Stimulated activated CD8-positive, alpha-beta memory T cell treated with anti-CD3 and anti-CD28 coated beads, Interleukin-4, amount 100 ng/mL, for 1 hour (primary cell): ENCODE data around the gene C9orf153.

Source experiments
- DNase-seq, 2 donors: peaks; one replicate each; pipeline ENCODE4 v3.0.0-alpha.2; 2020; ENCODE audit warnings: low read depth in 2 of 2, low spot score in 1 of 2

C9orf153 gene

DNA sequence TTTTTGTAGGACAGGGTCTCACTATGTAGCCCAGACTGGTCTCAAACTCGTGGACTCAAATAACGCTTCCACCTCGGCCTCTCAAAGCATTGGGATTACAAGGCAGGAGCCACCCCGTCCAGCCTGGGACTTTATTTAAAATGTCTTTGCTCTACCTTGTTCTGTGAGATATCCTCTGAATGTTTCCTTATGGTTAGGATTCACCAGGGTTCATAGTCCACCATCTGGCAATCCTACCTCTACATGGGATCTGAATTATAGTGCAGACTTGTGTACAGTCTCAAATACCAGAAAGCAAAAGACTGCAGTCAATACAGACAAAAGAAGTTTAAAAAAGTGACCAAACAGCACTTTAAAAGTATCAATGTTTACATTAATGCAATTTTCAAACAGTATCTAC, 12.8 kb upstream of the C9orf153 start:
- DNase-seq = no peak

- no peak for DNase-seq
Measured at GRCh38 chr9:86263876-86264275, 4.4 kb upstream of the C9orf153 start.

GRCh38 chr9:86262492-86262891, 3.0 kb upstream of the C9orf153 start:
- DNase-seq = no peak

GRCh38 chr9:86257391-86257790, 2.1 kb downstream of the C9orf153 start:
- no peak for DNase-seq

GRCh38 chr9:86256653-86257052, 2.8 kb downstream of the C9orf153 start:
- no peak for DNase-seq

DNA sequence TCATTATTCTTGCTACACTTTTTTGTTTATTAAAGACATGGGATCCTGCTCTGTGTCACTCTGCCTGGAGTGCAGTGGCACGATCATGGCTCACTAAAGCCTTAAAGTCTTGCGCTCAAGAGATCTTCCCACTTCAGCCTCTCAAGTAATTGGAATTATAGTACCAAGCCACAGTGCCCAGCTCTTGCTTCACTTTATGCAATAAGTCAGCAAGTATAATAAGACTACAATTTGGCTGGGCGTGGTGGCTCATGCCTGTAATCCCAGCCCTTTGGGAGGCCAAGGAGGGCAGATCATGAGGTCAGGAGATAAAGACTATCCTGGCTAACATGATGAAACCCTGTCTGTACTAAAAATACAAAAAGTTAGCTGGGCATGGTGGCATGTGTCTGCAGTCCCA, 5.9 kb downstream of the C9orf153 start:
- DNase-seq = no peak

GRCh38 chr9:86252870-86253269, 6.6 kb downstream of the C9orf153 start:
- no peak for DNase-seq

GRCh38 chr9:86250123-86250522, 9.3 kb downstream of the C9orf153 start:
- no peak for DNase-seq

DNA sequence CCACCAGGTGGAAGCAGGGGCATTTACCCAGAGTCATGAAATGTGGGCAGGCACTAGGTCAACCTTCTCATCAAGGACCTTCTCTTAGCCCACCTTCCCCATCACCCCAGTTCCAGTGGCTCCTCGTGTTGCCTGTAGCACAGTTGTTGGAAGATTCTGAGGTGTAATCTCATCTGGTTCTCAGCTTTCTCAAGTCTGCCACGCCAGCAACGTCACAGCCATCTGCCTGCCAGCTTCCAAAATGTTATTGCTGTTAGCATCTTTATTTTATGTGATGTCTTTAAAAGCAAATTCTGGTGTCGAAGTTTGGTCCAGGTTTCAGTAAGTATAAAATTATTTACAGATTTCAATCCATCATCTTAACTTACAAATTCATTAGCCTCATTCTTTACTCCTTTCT, 10.7 kb downstream of the C9orf153 start:
- DNase-seq = no peak

GRCh38 chr9:86246752-86247161, 12.7 kb downstream of the C9orf153 start:
- DNase-seq = no peak

GRCh38 chr9:86242071-86242470, 17.4 kb downstream of the C9orf153 start:
- DNase-seq = no peak

GRCh38 chr9:86241216-86241615, 18.2 kb downstream of the C9orf153 start:
- DNase-seq = no peak

DNA sequence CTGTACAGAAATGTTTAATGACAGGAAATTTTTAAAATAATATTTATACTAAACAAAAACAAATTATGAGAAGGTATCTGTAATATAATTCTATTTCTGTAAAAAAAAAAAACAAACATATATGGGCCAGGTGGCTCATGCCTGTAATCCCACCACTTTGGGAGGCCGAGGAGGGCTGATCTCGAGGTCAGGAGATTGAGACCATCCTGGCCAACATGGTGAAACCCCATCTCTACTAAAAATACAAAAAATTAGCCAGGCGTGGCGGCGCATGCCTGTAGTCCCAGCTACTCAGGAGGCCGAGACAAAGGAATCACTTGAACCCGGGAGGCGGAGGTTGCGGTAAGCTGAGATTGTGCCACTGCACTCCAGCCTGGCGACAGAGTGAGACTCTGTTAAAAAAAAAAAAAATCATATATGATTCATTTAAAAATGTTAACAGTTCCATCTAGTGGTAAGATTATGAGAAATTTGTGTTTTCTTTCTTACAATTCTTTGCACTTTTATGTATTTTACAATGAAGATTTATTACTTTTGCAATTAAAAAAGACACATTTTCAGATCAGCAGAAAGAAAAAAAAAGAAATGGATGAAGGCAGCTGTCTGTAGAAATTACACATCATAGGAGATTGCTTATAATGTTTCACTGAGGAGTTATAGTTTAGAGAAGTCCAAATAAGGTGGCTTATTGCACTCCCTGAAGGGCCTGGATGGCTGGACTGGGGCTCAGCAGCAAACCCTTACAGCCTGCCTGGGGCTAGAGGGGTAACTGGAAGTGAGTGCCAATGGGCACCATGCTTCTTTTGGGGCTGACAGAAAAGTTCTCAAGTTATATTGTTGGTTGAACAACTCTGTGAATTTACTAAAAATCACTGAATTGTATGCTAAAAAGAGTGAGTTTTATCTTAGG, 20.3 kb downstream of the C9orf153 start:
- no peak for DNase-seq

DNA sequence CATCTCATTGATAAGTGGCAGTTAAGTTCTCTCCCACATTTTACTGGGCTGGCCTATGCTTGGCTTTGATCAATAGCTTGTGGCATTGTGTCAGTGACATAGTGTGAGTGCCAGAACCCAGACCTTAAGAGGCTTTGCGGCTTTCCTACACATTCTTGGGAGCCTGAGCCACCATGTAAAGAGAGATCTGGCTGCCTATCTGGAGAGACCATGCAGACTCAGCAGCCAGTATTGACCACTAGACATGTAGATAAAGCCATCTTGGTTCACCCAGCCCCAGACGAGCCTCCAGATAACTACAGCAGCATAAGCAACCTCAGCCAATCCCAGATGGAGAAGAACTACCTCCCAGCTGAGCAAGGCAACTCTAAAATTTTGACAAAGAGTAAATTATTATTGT, 28.6 kb downstream of the C9orf153 start:
- no peak for DNase-seq

- DNase-seq = no peak
Measured at GRCh38 chr9:86222667-86223066, 36.8 kb downstream of the C9orf153 start.

GRCh38 chr9:86219606-86220005, 39.9 kb downstream of the C9orf153 start:
- no peak for DNase-seq

- DNase-seq = no peak
Measured at GRCh38 chr9:86217076-86217755, 42.2 kb downstream of the C9orf153 start.

DNA sequence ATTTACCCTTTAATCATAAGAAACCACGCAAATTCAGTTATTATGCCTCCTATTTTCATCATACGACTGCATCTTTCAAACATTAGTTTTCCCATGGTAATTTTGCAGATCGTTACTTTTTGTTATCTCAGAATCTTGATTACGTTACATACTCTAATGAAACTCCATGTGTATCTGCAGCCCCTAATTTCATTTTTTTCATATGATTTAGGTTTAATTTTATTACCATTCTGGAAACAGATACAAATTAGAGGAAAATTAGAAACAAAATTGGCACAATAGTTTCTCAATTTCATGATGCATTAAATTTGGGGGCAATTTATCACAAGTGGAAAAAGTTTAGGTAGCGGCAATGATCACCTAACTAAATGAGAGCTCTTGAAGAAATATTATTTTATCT, 52.3 kb downstream of the C9orf153 start:
- DNase-seq = no peak

- no peak for DNase-seq
Measured at GRCh38 chr9:86202338-86202882, 57.0 kb downstream of the C9orf153 start.

GRCh38 chr9:86201474-86202337, 57.8 kb downstream of the C9orf153 start:
- DNase-seq = no peak

DNA sequence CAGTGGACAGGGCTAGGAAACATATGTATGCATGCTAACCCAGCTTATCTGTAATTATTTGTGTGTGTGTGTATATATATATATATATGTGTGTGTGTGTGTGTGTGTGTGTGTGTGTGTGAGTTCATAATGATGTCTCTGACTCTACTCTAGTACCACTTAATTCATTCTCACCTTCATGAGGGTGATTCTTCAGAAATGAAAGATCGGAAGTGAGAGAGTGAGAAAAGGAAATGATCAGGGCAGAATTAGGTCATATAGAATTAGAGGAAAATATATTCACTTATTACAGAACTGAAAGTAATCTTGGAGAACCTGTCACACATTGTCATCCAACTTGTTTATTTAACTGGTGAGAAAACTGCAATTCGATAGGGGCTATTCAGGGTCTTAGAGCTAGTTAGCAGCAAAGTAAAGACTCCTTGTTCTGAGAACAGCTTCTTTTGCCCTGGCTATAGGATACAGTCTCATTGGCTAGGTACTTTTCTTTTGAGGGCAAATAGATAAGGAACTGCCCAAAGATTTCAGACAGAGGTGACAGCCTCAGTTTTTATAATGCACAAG, 58.8 kb downstream of the C9orf153 start:
- no peak for DNase-seq
